Smooth muscle cell (in vitro differentiated cells): ENCODE results near the gene DUSP9. TPM values are rescaled to one million over a fixed set of nuclear protein-coding genes. Genes with fewer than 3 reads are reported as not detected.

ENCODE experiments used
- DNase-seq: peaks from one replicate; lab custom pipeline; 2025; ENCODE audit not compliant: unreplicated experiment; lab: John Stamatoyannopoulos, UW
- H2AFZ ChIP-seq: fragments of 200-600 bp; sonication (generic); 2 replicates; pipeline ENCODE4 v1.6.0; 2016; ENCODE audit warnings: antibody characterized with exemption, low read depth, mild to moderate bottlenecking
- H3F3A ChIP-seq: fragments of 200-600 bp; sonication (generic); 2 replicates; pipeline ENCODE4 v1.6.0; 2017; ENCODE audit warnings: antibody characterized with exemption, low read depth
- H3K27ac ChIP-seq: fragments of 200-600 bp; sonication (generic); 2 replicates; pipeline ENCODE4 v1.5.1; 2016; ENCODE audit warnings: low read depth, mild to moderate bottlenecking
- H3K27me3 ChIP-seq: fragments of 200-600 bp; sonication (generic); 2 replicates; pipeline ENCODE4 v1.6.1; 2016; ENCODE audit warnings: low read depth, mild to moderate bottlenecking
- H3K36me3 ChIP-seq: fragments of 200-600 bp; sonication (generic); 2 replicates; pipeline ENCODE4 v1.5.1; 2016; ENCODE audit warnings: low read depth
- H3K4me1 ChIP-seq: fragments of 200-600 bp; sonication (generic); 2 replicates; pipeline ENCODE4 v1.5.1; 2016; ENCODE audit warnings: low read depth
- H3K4me2 ChIP-seq: fragments of 200-600 bp; sonication (generic); 2 replicates; pipeline ENCODE4 v1.6.0; 2016; ENCODE audit warnings: mild to moderate bottlenecking
- H3K4me3 ChIP-seq: fragments of 200-600 bp; sonication (generic); 2 replicates; pipeline ENCODE4 v1.5.1; 2016; ENCODE audit warnings: mild to moderate bottlenecking
- H3K79me2 ChIP-seq: fragments of 200-600 bp; sonication (generic); 2 replicates; pipeline ENCODE4 v1.6.0; 2016; ENCODE audit warnings: low read depth, mild to moderate bottlenecking
- H3K9ac ChIP-seq: fragments of 200-600 bp; sonication (generic); 2 replicates; pipeline ENCODE4 v1.6.0; 2016; ENCODE audit warnings: low read depth
- H3K9me3 ChIP-seq: fragments of 200-600 bp; sonication (generic); replicated peaks from 2 replicates; pipeline ENCODE4 v1.5.1; 2016; ENCODE audit warnings: low read depth
- H4K20me1 ChIP-seq: fragments of 200-600 bp; sonication (generic); 2 replicates; pipeline ENCODE4 v1.6.0; 2016; ENCODE audit warnings: low read depth
- WGBS: methylation state at CpG from one replicate; pipeline ENCODE4 v1.1.7; 2016; ENCODE audit warnings: low lambda C conversion rate; 5-methylcytosine and 5-hydroxymethylcytosine counted together
- polyA plus RNA-seq: library from polyadenylated mRNA; unstranded; fragments of >200 nt; fragmentation: Nextera tagmentation; extraction: Ambion mirVana; gene quantifications from 2 replicates; pipeline ENCODE4 v1.2.1, GENCODE V29; 2016
- total RNA-seq: library from RNA; depleted of rRNA; stranded (reverse); fragments of >200 nt; gene quantifications from 2 replicates; pipeline ENCODE4 v1.2.3, GENCODE V29; 2014
- TF ChIP-seq, protein P1 (sequence below): fragments of 200-600 bp; sonication (generic); IDR thresholded peaks from 2 replicates; pipeline ENCODE4 v1.5.1; 2017; ENCODE audit warnings: borderline replicate concordance, mild to moderate bottlenecking, antibody characterized with exemption; ENCODE audit not compliant: insufficient read depth, poor library complexity, severe bottlenecking

The DUSP9 gene
- total and polyA plus RNA-seq, 2 experiments from 2014 or later, result 3.0 to 11.3 TPM

DNA sequence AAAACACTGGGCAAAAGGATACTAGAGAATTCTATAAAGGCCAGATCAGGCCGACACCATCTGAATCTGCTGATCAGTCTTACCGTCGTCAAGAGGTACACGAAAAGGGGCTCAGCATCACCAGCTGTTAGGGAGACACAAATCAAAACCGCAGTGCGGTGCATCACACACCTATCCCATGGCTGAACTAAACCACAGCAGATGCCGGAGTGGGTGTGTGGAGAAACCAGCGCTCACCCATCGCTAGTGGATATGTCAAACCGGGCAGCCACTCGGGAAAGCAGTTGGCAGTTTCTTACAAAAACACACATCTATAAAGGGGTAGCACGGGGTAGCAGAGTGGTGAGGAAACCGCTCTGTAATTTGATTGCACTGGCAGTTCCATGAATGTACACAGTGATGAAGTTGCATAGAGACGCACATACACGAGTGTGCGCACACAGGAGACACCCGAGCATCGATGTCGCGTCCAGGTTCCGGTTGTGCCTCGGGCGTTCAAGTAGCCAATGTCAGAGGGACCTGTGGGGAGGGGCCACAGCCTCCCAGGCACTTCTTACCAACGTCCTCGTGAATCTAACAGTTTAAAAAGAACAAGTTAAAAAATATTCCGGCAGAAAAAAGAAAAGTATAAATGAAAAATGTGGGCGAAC is 24.9 kb upstream of the DUSP9 start:
- Histone ChIP-seq H3F3A (no peaks in the 10 kb centered on the region), H3K4me2 (no peak overlapping the region), H3K9me3 (no peaks in the 10 kb centered on the region), H3K27ac (no peak overlapping the region), H2AFZ (no peak overlapping the region), H3K36me3 (no peaks in the 10 kb centered on the region), H3K27me3 (peaks cover 10% of the 10 kb centered on the region), H3K4me3 (no peak overlapping the region), H3K9ac (no peak overlapping the region), H3K79me2 (no peaks in the 10 kb centered on the region), H3K4me1 (no peaks in the 10 kb centered on the region), H4K20me1 (no peaks in the 10 kb centered on the region)
- DNase-seq, result no peak
- TF ChIP-seq, protein P1, sequence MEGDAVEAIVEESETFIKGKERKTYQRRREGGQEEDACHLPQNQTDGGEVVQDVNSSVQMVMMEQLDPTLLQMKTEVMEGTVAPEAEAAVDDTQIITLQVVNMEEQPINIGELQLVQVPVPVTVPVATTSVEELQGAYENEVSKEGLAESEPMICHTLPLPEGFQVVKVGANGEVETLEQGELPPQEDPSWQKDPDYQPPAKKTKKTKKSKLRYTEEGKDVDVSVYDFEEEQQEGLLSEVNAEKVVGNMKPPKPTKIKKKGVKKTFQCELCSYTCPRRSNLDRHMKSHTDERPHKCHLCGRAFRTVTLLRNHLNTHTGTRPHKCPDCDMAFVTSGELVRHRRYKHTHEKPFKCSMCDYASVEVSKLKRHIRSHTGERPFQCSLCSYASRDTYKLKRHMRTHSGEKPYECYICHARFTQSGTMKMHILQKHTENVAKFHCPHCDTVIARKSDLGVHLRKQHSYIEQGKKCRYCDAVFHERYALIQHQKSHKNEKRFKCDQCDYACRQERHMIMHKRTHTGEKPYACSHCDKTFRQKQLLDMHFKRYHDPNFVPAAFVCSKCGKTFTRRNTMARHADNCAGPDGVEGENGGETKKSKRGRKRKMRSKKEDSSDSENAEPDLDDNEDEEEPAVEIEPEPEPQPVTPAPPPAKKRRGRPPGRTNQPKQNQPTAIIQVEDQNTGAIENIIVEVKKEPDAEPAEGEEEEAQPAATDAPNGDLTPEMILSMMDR, result no peak
- 87% methylated on average over 27 of the region's 27 CpGs for WGBS

DNA sequence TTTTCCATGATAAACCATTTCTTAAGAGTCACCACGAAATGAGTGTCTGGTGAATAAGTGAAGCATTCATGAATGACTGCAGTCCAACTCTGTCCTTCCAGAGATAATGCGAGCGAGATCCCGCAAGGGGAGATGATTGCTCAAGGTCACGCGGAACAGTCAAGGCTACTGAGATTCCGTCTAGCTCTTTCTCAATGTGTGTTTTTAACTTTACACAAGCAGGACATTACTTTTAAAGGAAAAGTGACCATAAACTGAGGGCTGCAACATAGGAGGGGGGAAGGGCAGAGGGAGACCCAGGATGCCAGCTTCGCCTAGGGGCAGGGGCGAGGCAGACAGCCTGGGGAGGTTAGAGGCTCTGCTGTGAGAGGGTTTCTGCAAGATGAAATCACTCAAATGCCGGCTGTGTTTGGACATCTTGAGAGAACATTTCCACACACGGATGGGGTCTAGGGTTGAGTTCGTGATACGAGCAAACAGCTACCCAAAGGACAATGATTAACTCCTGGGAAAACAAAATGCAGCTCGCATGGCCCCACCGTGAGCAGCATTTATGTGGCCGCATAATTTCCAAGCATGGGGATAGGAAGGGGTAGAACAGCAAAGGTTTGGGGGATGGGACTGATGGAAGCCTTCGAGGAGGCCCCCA is 24.2 kb upstream of the DUSP9 start:
- Histone ChIP-seq H3K9me3 (no peaks in the 10 kb centered on the region), H3K36me3 (no peaks in the 10 kb centered on the region), H4K20me1 (no peaks in the 10 kb centered on the region), H3K4me3 (no peak overlapping the region), H3K4me1 (no peaks in the 10 kb centered on the region), H3K79me2 (no peaks in the 10 kb centered on the region), H3K27ac (no peak overlapping the region), H2AFZ (no peak overlapping the region), H3F3A (no peaks in the 10 kb centered on the region), H3K9ac (no peak overlapping the region), H3K27me3 (peaks cover 6% of the 10 kb centered on the region), H3K4me2 (no peak overlapping the region)
- no peak for DNase-seq
- TF ChIP-seq, protein P1, result no peak
- WGBS, result 69% methylated on average over 17 of the region's 17 CpGs

DNA sequence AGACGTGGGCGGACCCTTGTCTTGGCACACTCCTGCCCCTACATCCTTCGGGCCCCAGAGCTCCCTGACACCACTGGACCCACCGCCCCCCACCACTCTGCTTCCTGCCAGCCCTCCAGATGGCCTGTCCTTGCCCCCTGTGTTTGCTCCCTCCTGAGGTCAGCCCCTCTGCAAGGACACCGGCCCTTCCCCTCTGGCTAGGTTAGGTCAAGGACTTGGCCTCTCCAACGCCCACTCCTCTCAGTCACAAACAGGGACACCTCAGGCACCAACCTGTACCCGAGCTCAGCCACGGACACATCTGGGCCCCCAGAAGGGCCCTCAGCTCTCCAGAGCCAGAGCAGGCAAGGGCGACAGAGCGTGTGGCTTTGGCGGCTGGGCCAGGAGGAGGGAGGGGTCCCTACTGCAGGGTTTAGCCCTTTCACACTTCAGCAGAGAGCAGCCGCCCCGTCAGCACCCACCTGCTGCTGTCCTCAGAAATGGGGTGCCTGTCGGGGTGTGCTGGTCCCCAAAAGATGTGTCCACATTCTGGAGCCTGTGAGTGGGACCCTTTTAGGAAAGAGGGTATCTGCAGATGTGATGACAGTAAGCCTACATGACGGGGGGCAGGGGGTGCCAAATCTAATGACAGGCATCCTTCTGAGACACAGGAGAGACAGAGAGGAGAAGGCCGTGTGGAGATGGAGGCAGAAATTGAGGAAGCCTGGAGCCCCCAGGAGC is 23.5 kb upstream of the DUSP9 start:
- WGBS, result 75% methylated on average over 16 of the region's 16 CpGs
- Histone ChIP-seq H2AFZ (no peak overlapping the region), H3K4me3 (no peak overlapping the region), H3K9ac (no peak overlapping the region), H4K20me1 (no peaks in the 10 kb centered on the region), H3F3A (no peaks in the 10 kb centered on the region), H3K79me2 (no peaks in the 10 kb centered on the region), H3K27ac (no peak overlapping the region), H3K36me3 (no peaks in the 10 kb centered on the region), H3K27me3 (no peaks in the 10 kb centered on the region), H3K4me1 (no peaks in the 10 kb centered on the region), H3K9me3 (no peaks in the 10 kb centered on the region), H3K4me2 (no peak overlapping the region)
- no peak for DNase-seq
- TF ChIP-seq, protein P1, result no peak
